NCI-H1694 treated with DMSO at 0.1 percent for 48 hours (cell line): ENCODE results near the gene VWC2.
"Not testable (repeated sequence)": the region's sequence is repeated elsewhere in the genome, so short reads cannot be mapped to it uniquely, and the experiment has no call there.

ENCODE experiments used
- DNase-seq: peaks from one replicate; lab custom pipeline; 2025; lab: John Stamatoyannopoulos, UW

VWC2 gene

GRCh38 chr7:49851614-49851934 is 78.1 kb downstream of the VWC2 start:
- not testable (repeated sequence) for DNase-seq

- DNase-seq = peak; percentile 9
These were observed 79.4 kb downstream of the VWC2 start for GRCh38 chr7:49852619-49853462.

GRCh38 chr7:49855281-49855980 is 82.0 kb downstream of the VWC2 start:
- no peak for DNase-seq

- DNase-seq = no peak
These were observed 86.9 kb downstream of the VWC2 start for GRCh38 chr7:49860293-49860692.

- no peak for DNase-seq
These were observed 92.8 kb downstream of the VWC2 start for GRCh38 chr7:49866076-49866735.

- no peak for DNase-seq
These were observed 93.5 kb downstream of the VWC2 start for GRCh38 chr7:49866910-49867309.

- DNase-seq = no peak
These were observed 100.0 kb downstream of the VWC2 start for GRCh38 chr7:49873420-49873819.

- no peak for DNase-seq
These were observed 101.9 kb downstream of the VWC2 start for GRCh38 chr7:49875336-49875735.

GRCh38 chr7:49876202-49876601 is 102.8 kb downstream of the VWC2 start:
- DNase-seq = no peak

- no peak for DNase-seq
These were observed 104.7 kb downstream of the VWC2 start for GRCh38 chr7:49878089-49878488.

GRCh38 chr7:49878627-49879026 is 105.2 kb downstream of the VWC2 start:
- no peak for DNase-seq

GRCh38 chr7:49883933-49884332 is 110.5 kb downstream of the VWC2 start:
- DNase-seq = no peak

- DNase-seq = no peak
These were observed 112.3 kb downstream of the VWC2 start for GRCh38 chr7:49885593-49886285.

GRCh38 chr7:49892481-49892880 is 119.0 kb downstream of the VWC2 start:
- no peak for DNase-seq

- DNase-seq = no peak
These were observed 119.7 kb downstream of the VWC2 start for GRCh38 chr7:49893131-49893530.

- no peak for DNase-seq
These were observed 121.1 kb downstream of the VWC2 start for GRCh38 chr7:49894543-49894942.

- DNase-seq = no peak
These were observed 138.5 kb downstream of the VWC2 start for GRCh38 chr7:49911909-49912308.

- DNase-seq = no peak
These were observed 153.3 kb downstream of the VWC2 start for GRCh38 chr7:49926720-49927119.

GRCh38 chr7:49927631-49928030 is 154.2 kb downstream of the VWC2 start:
- DNase-seq = no peak

GRCh38 chr7:49928787-49929186 is 155.3 kb downstream of the VWC2 start:
- no peak for DNase-seq

- no peak for DNase-seq
These were observed 158.2 kb downstream of the VWC2 start for GRCh38 chr7:49931627-49932026.

- DNase-seq = no peak
These were observed 164.2 kb downstream of the VWC2 start for GRCh38 chr7:49937608-49938007.
